SK-N-MC (cell line): ENCODE data around the gene TTC34.

Source experiments
- DNase-seq: peaks from one replicate; pipeline ENCODE4 v3.0.0-alpha.2; 2011; ENCODE audit warnings: low read depth, low spot score
- H3K27ac ChIP-seq: fragments of 200-600 bp; sonication (generic); 2 replicates; pipeline ENCODE4 v1.5.1; 2016; ENCODE audit warnings: mixed run types
- H3K36me3 ChIP-seq: fragments of 200-600 bp; sonication (generic); 2 replicates; pipeline ENCODE4 v1.6.1; 2017; ENCODE audit warnings: antibody characterized with exemption, low read length, mixed read lengths; ENCODE audit not compliant: insufficient read depth
- H3K4me3 ChIP-seq: fragments of 200-600 bp; sonication (generic); 2 replicates; pipeline ENCODE4 v1.5.1; 2016
- H3K9ac ChIP-seq: fragments of 200-600 bp; sonication (generic); 2 replicates; pipeline ENCODE4 v1.8.0; 2017; ENCODE audit warnings: mixed run types, mixed read lengths; ENCODE audit not compliant: insufficient read length
- H3K9me3 ChIP-seq: fragments of 200-600 bp; sonication (generic); 2 replicates; pipeline ENCODE4 v1.6.1; 2017; ENCODE audit warnings: low read depth, mild to moderate bottlenecking, antibody characterized with exemption, low read length, moderate library complexity, mixed read lengths
- EZH2 ChIP-seq: fragments of 200-600 bp; sonication (generic); IDR thresholded peaks from one replicate; pipeline ENCODE4 v1.6.1; 2017; ENCODE audit warnings: antibody characterized with exemption
- FOXP2 ChIP-seq: optimal IDR thresholded peaks from 2 replicates; pipeline ENCODE3; 2011; ENCODE audit warnings: mild to moderate bottlenecking, moderate library complexity; ENCODE audit not compliant: insufficient read depth; ENCODE audit errors: extremely low read length, control extremely low read depth
- POLR2AphosphoS5 ChIP-seq: IDR thresholded peaks from 2 replicates; pipeline ENCODE4 v1.6.1; 2012; ENCODE audit warnings: mild to moderate bottlenecking, low read depth, low read length, borderline replicate concordance

Gene TTC34

DNA sequence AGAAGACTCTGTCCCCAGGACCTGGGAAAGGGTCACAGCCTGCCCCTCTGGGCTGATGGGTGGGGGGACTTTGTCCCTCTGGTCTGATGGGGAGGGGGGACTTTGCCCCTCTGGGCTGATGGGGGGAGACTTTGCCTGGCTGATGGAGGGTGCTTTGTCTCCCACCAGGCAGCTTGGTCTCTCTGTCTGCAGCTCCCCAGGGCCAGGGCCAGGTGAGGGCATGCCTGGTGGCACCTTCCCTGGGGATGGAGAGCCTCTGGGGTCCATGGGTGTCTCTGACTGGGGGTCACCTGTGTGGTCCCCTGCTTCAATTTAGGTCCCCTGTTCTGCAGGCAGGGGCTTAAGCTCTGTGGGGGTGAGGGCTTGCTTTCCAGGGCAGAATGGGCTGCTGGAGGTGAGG, 23.5 kb upstream of the TTC34 start:
- no peaks in the 10 kb centered on the region for H3K9me3 ChIP-seq
- no peak for DNase-seq
- no peak for TF ChIP-seq EZH2
- TF ChIP-seq FOXP2 = no peak
- no peak for TF ChIP-seq POLR2AphosphoS5

GRCh38 chr1:2823921-2824610, 22.6 kb upstream of the TTC34 start:
- TF ChIP-seq FOXP2 (no peak), EZH2 (no peak), POLR2AphosphoS5 (no peak)
- Histone ChIP-seq H3K4me3 (no peak overlapping the region), H3K36me3 (no peaks in the 10 kb centered on the region), H3K27ac (no peak overlapping the region), H3K9me3 (no peaks in the 10 kb centered on the region), H3K9ac (no peak overlapping the region)
- DNase-seq = no peak

More for the DNA sequence above, 23.5 kb upstream of the TTC34 start:
- H3K36me3 ChIP-seq = no peaks in the 10 kb centered on the region
- no peak overlapping the region for H3K9ac ChIP-seq
- H3K27ac ChIP-seq = no peak overlapping the region
- H3K4me3 ChIP-seq = no peak overlapping the region

DNA sequence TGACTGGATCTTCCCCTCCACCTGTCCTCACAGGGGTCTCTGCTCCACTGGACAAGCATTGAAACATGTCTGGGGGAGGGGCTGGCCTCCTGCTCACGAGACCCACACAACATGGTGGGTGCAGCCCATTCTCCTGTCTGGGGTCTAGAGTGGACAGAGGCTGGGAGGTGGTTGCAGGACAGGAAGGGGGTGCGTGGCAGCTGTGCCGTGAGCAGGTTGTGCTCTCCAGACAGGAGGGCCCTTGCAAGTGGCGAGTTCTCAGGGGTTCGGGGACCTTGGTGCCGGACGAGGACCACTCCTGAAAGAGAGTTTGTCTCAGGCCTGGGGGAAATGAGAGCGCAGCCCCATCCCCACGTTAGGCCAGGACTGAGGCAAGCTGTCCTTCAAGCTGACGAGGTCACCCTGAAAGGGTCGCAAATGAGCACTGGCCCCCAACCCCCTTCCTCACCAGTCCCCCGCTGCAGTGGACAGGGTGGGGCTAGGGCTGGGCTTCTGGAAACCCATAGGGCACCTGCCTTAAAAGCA, 21.2 kb upstream of the TTC34 start:
- Histone ChIP-seq H3K9ac (no peak overlapping the region), H3K4me3 (no peak overlapping the region), H3K27ac (no peak overlapping the region), H3K36me3 (no peaks in the 10 kb centered on the region), H3K9me3 (no peaks in the 10 kb centered on the region)
- DNase-seq = no peak
- TF ChIP-seq POLR2AphosphoS5 (no peak), FOXP2 (no peak), EZH2 (no peak)

GRCh38 chr1:2821966-2822620, 20.6 kb upstream of the TTC34 start:
- TF ChIP-seq EZH2 (no peak), FOXP2 (no peak), POLR2AphosphoS5 (no peak)
- Histone ChIP-seq H3K9me3 (no peaks in the 10 kb centered on the region), H3K4me3 (no peak overlapping the region), H3K36me3 (no peaks in the 10 kb centered on the region), H3K27ac (no peak overlapping the region), H3K9ac (no peak overlapping the region)
- DNase-seq = no peak

DNA sequence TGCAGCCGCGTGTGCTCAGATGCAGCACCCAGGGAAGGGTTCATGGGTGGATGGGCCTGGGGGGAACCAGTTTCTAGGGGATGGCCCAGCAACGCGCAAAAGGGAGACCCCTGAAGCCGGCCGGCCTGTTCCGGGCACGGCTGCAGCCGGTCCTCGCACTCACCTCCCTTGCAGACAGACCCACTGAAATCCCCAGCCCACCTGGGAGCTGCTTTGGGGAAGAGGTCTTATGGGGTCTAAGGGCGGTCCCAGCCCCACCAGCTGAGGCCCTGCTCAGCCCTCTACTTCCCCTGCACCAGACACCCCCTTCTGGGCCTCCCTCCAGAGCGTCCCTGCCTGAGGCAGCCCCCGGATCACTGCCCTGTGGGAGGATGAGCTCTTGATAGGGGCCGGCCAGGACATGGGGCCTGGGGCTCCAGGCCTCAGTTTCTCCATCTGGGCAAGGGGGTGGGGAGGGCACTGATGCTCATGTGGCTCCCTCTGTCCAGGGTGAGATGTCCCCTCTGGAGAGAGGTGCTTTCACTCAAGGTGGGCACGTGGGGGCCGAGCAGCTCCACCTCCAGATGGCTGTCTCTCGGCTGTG, 20.0 kb upstream of the TTC34 start:
- Histone ChIP-seq H3K9ac (no peak overlapping the region), H3K9me3 (no peaks in the 10 kb centered on the region), H3K36me3 (no peaks in the 10 kb centered on the region), H3K4me3 (no peak overlapping the region), H3K27ac (no peak overlapping the region)
- TF ChIP-seq EZH2 = no peak
- no peak for TF ChIP-seq FOXP2
- TF ChIP-seq POLR2AphosphoS5 = no peak
- DNase-seq = no peak

DNA sequence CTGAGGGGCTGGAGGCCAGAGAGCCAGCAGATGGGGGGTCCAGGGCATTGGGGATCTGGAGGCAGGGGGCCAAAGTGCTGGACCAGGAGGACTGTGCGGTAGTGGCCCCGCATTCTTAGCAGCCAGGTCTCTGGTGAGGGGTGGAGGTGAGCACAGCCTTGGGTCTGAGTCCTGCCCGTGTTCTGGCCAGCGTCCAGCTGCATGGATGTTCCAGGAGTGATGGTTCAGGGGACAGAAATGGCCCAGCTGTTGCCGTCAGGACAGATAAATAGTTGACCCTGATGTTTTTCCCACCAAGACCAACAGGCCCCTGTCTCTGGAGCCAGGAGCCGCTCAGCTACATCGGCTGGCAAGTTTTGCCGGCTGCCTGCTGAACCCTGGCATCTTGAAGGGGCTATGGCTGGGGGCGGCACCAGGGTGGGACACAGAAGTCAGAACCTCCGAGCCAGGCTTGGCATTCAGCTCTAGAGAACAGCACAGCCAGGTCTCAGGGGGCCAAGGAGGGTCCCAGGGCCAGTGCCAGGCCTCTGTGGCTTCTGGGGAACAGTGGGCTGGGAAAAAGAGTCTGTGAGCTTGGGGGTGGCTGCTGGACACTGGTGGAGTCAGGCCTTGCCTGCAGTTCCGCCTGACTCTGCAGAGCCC, 19.4 kb upstream of the TTC34 start:
- Histone ChIP-seq H3K9me3 (no peaks in the 10 kb centered on the region), H3K36me3 (no peaks in the 10 kb centered on the region), H3K9ac (no peak overlapping the region), H3K27ac (no peak overlapping the region), H3K4me3 (no peak overlapping the region)
- no peak for DNase-seq
- no peak for TF ChIP-seq EZH2
- no peak for TF ChIP-seq FOXP2

- Histone ChIP-seq H3K4me3 (no peak overlapping the region), H3K9ac (no peak overlapping the region), H3K36me3 (no peaks in the 10 kb centered on the region), H3K27ac (no peak overlapping the region), H3K9me3 (no peaks in the 10 kb centered on the region)
- TF ChIP-seq FOXP2 (no peak), POLR2AphosphoS5 (no peak), EZH2 (no peak)
- DNase-seq = no peak
Observed at GRCh38 chr1:2819831-2820730, 18.6 kb upstream of the TTC34 start.
